ENCODE data around the gene CACNA1S.

DNA sequence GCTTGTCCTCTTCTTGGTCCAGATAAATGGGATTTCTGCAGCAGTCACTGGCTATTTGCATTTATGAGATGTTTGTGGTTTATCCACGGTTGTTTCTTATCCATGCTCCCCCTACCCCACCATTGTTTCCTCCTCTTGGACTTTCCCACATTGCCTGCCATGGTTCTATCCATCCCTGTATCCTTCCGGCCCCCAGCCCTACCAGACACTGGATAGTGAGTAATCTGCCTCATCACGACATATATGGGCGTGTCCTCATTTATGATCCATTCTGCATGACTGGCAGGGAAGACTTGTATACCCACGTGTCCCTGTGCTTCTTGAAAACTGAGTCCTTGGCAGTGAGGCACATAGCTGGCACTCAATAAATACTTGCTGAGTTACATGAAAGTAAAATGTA, 40.1 kb downstream of the CACNA1S start:
- TF ChIP-seq, protein P1, sequence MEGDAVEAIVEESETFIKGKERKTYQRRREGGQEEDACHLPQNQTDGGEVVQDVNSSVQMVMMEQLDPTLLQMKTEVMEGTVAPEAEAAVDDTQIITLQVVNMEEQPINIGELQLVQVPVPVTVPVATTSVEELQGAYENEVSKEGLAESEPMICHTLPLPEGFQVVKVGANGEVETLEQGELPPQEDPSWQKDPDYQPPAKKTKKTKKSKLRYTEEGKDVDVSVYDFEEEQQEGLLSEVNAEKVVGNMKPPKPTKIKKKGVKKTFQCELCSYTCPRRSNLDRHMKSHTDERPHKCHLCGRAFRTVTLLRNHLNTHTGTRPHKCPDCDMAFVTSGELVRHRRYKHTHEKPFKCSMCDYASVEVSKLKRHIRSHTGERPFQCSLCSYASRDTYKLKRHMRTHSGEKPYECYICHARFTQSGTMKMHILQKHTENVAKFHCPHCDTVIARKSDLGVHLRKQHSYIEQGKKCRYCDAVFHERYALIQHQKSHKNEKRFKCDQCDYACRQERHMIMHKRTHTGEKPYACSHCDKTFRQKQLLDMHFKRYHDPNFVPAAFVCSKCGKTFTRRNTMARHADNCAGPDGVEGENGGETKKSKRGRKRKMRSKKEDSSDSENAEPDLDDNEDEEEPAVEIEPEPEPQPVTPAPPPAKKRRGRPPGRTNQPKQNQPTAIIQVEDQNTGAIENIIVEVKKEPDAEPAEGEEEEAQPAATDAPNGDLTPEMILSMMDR (IDR thresholded peaks at IDR 0.05): no peak
- no peak for TF ChIP-seq POLR2A (IDR thresholded peaks at IDR 0.05)
